Measurements from ENCODE around the gene SMIM32. TPM values are rescaled to one million over a fixed set of nuclear protein-coding genes. Genes with fewer than 3 reads are reported as not detected.

The SMIM32 gene
- polyA plus RNA-seq, 1 donor from 2014 or later: 3.6 TPM

GRCh38 chr5:136145030-136145429 lies 47.9 kb downstream of the SMIM32 start:
- Histone ChIP-seq H3K4me2 (ENCODE audit: low read length) (no peak overlapping the region), H3K27me3 (ENCODE audit: insufficient read depth, low read depth, low read length) (no peaks in the 10 kb centered on the region), H3K79me2 (replicated peaks; ENCODE audit: insufficient read depth, low read length) (peaks cover 60% of the 10 kb centered on the region), H3K27ac (ENCODE audit: low read length) (no peak overlapping the region), H3K36me3 (ENCODE audit: insufficient read depth, low read length) (no peaks in the 10 kb centered on the region), H3K4me3 (ENCODE audit: low read length) (no peak overlapping the region), H2AFZ (ENCODE audit: low read depth, low read length) (no peak overlapping the region), H3K9ac (ENCODE audit: low read length) (no peak overlapping the region), H3K9me3 (ENCODE audit: low read length) (no peaks in the 10 kb centered on the region), H3K9me2 (ENCODE audit: insufficient read depth, low read length) (no peaks in the 10 kb centered on the region), H3F3A (ENCODE audit: insufficient read depth, low read length, poor library complexity, severe bottlenecking) (no peaks in the 10 kb centered on the region), H4K20me1 (ENCODE audit: insufficient read depth) (no peaks in the 10 kb centered on the region)
- TF ChIP-seq TAF1 (IDR thresholded peaks at IDR 0.05; ENCODE audit: low read depth) (no peak), EZH2 (IDR thresholded peaks at IDR 0.05; ENCODE audit: borderline replicate concordance, insufficient read depth, low read length, poor library complexity, severe bottlenecking) (no peak), POLR2AphosphoS5 (IDR thresholded peaks at IDR 0.05) (no peak), SMC3 (conservative IDR thresholded peaks at IDR 0.05; ENCODE audit: poor library complexity) (no peak), MXI1 (conservative IDR thresholded peaks at IDR 0.05; ENCODE audit: poor library complexity, severe bottlenecking) (no peak), RAD21 (conservative IDR thresholded peaks at IDR 0.05) (no peak), EP300 (conservative IDR thresholded peaks at IDR 0.05; ENCODE audit: poor library complexity, severe bottlenecking) (no peak)
- TF ChIP-seq, protein P1, sequence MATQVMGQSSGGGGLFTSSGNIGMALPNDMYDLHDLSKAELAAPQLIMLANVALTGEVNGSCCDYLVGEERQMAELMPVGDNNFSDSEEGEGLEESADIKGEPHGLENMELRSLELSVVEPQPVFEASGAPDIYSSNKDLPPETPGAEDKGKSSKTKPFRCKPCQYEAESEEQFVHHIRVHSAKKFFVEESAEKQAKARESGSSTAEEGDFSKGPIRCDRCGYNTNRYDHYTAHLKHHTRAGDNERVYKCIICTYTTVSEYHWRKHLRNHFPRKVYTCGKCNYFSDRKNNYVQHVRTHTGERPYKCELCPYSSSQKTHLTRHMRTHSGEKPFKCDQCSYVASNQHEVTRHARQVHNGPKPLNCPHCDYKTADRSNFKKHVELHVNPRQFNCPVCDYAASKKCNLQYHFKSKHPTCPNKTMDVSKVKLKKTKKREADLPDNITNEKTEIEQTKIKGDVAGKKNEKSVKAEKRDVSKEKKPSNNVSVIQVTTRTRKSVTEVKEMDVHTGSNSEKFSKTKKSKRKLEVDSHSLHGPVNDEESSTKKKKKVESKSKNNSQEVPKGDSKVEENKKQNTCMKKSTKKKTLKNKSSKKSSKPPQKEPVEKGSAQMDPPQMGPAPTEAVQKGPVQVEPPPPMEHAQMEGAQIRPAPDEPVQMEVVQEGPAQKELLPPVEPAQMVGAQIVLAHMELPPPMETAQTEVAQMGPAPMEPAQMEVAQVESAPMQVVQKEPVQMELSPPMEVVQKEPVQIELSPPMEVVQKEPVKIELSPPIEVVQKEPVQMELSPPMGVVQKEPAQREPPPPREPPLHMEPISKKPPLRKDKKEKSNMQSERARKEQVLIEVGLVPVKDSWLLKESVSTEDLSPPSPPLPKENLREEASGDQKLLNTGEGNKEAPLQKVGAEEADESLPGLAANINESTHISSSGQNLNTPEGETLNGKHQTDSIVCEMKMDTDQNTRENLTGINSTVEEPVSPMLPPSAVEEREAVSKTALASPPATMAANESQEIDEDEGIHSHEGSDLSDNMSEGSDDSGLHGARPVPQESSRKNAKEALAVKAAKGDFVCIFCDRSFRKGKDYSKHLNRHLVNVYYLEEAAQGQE (IDR thresholded peaks at IDR 0.05; ENCODE audit: borderline replicate concordance): no peak
- TF ChIP-seq, protein P2, sequence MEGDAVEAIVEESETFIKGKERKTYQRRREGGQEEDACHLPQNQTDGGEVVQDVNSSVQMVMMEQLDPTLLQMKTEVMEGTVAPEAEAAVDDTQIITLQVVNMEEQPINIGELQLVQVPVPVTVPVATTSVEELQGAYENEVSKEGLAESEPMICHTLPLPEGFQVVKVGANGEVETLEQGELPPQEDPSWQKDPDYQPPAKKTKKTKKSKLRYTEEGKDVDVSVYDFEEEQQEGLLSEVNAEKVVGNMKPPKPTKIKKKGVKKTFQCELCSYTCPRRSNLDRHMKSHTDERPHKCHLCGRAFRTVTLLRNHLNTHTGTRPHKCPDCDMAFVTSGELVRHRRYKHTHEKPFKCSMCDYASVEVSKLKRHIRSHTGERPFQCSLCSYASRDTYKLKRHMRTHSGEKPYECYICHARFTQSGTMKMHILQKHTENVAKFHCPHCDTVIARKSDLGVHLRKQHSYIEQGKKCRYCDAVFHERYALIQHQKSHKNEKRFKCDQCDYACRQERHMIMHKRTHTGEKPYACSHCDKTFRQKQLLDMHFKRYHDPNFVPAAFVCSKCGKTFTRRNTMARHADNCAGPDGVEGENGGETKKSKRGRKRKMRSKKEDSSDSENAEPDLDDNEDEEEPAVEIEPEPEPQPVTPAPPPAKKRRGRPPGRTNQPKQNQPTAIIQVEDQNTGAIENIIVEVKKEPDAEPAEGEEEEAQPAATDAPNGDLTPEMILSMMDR (IDR thresholded peaks at IDR 0.05; ENCODE audit: poor library complexity, severe bottlenecking): no peak

DNA sequence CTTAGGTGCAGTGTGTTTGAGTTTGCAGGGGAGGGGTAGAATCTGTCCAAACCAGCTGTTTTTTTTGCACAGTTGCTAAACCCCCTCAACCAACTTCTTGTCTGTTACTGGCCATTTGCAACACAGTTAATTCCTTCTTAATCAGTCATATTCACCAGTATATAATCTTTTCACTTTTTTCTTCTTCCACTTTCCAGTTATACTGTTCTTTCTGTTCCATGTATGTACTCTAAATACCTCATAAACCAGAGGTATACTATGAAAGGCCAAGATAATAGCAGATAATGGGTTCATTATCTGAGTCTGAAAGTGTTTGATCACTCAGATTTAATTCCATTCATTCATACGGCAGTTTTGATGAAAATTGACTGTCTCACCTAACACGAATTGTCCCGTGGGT lies 49.2 kb downstream of the SMIM32 start:
- Histone ChIP-seq H3K27ac (ENCODE audit: low read length) (no peak overlapping the region), H3K9me3 (ENCODE audit: low read length) (no peaks in the 10 kb centered on the region), H3K4me2 (ENCODE audit: low read length) (no peak overlapping the region), H3K9me2 (ENCODE audit: insufficient read depth, low read length) (no peaks in the 10 kb centered on the region), H3K4me3 (ENCODE audit: low read length) (no peak overlapping the region), H3K36me3 (ENCODE audit: insufficient read depth, low read length) (no peaks in the 10 kb centered on the region), H3K9ac (ENCODE audit: low read length) (no peak overlapping the region), H3K27me3 (ENCODE audit: insufficient read depth, low read depth, low read length) (no peaks in the 10 kb centered on the region), H3K79me2 (replicated peaks; ENCODE audit: insufficient read depth, low read length) (peaks cover 63% of the 10 kb centered on the region), H2AFZ (ENCODE audit: low read depth, low read length) (no peak overlapping the region), H4K20me1 (ENCODE audit: insufficient read depth) (no peaks in the 10 kb centered on the region), H3F3A (ENCODE audit: insufficient read depth, low read length, poor library complexity, severe bottlenecking) (no peaks in the 10 kb centered on the region)
- TF ChIP-seq EP300 (conservative IDR thresholded peaks at IDR 0.05; ENCODE audit: poor library complexity, severe bottlenecking) (no peak), MXI1 (conservative IDR thresholded peaks at IDR 0.05; ENCODE audit: poor library complexity, severe bottlenecking) (no peak), TAF1 (IDR thresholded peaks at IDR 0.05; ENCODE audit: low read depth) (no peak), EZH2 (IDR thresholded peaks at IDR 0.05; ENCODE audit: borderline replicate concordance, insufficient read depth, low read length, poor library complexity, severe bottlenecking) (no peak), POLR2AphosphoS5 (IDR thresholded peaks at IDR 0.05) (no peak), SMC3 (conservative IDR thresholded peaks at IDR 0.05; ENCODE audit: poor library complexity) (no peak), RAD21 (conservative IDR thresholded peaks at IDR 0.05) (no peak)
- TF ChIP-seq, protein P2 (IDR thresholded peaks at IDR 0.05; ENCODE audit: poor library complexity, severe bottlenecking): no peak
- TF ChIP-seq, protein P1 (IDR thresholded peaks at IDR 0.05; ENCODE audit: borderline replicate concordance): no peak
